Breast epithelium (tissue), 4 donors: ENCODE data around the gene LSM2. TPM values are rescaled to one million over a fixed set of nuclear protein-coding genes. Genes with fewer than 3 reads are reported as not detected.

Experiments
- DNase-seq, 2 donors: peaks; one replicate each; pipeline ENCODE4 v3.0.0-alpha.2; 2019; ENCODE audit warnings: low spot score in 2 of 2
- H3K27ac ChIP-seq, 2 donors: fragments of 200-600 bp; sonication (generic) in 1 of 2; one replicate each; pipeline ENCODE4 v1.5.1; 2016 to 2019; ENCODE audit warnings: mild to moderate bottlenecking in 1 of 2
- H3K27me3 ChIP-seq, 2 donors: fragments of 200-600 bp; sonication (generic) in 1 of 2; one replicate each; pipeline versions ENCODE4 v1.5.1 to v1.6.0; 2017 to 2019; ENCODE audit warnings: control low read depth in 1 of 2, mild to moderate bottlenecking in 1 of 2
- H3K36me3 ChIP-seq: fragments of 200-600 bp; one replicate; pipeline ENCODE4 v1.5.1; 2019
- H3K4me1 ChIP-seq, 2 donors: fragments of 200-600 bp; sonication (generic); one replicate each; pipeline ENCODE4 v1.5.1; 2016 to 2019; ENCODE audit warnings: control low read depth in 1 of 2
- H3K4me3 ChIP-seq, 3 donors: fragments of 200-600 bp; sonication (generic); 1 replicate in 2 of 3; 2 replicates in 1 of 3; pipeline ENCODE4 v1.5.1; 2016 to 2019; ENCODE audit warnings: mild to moderate bottlenecking in 3 of 3, moderate library complexity in 2 of 3
- H3K9me3 ChIP-seq, 2 donors: fragments of 200-600 bp; sonication (generic) in 1 of 2; one replicate each; pipeline ENCODE4 v1.5.1; 2016 to 2019; ENCODE audit warnings: control low read depth in 1 of 2
- POLR2A ChIP-seq: fragments of 450-650 bp; IDR thresholded peaks from one replicate; pipeline ENCODE4 v1.6.1; 2016; ENCODE audit warnings: antibody characterized with exemption, mild to moderate bottlenecking, moderate library complexity
- POLR2AphosphoS5 ChIP-seq, 3 donors: sonication (generic); formaldehyde crosslinking; IDR thresholded peaks; one replicate each; pipeline ENCODE4 v1.6.1; 2017; ENCODE audit warnings: antibody characterized with exemption in 3 of 3
- intact Hi-C: fragments of 100-400 bp; cut with DNase I; formaldehyde crosslinking; loops from one replicate; pipeline ENCODE4 v1.15.1; 2023; ENCODE audit warnings: low total_unique reads
- total RNA-seq, 3 donors: library from RNA; depleted of rRNA; stranded (reverse); fragments of >200 nt; gene quantifications; one replicate each; pipeline ENCODE4 v1.1.0, GENCODE V29; 2016
- TF ChIP-seq, protein P1 (sequence below), 3 donors: fragments of 450-650 bp; IDR thresholded peaks; one replicate each; pipeline ENCODE4 v1.5.1; 2016 to 2017; ENCODE audit warnings: antibody characterized with exemption in 3 of 3, mild to moderate bottlenecking in 3 of 3, moderate library complexity in 3 of 3

The LSM2 gene
- total RNA-seq, 3 donors from 2014 or later, result 28.7 to 39.7 (median 32.6) TPM

DNA sequence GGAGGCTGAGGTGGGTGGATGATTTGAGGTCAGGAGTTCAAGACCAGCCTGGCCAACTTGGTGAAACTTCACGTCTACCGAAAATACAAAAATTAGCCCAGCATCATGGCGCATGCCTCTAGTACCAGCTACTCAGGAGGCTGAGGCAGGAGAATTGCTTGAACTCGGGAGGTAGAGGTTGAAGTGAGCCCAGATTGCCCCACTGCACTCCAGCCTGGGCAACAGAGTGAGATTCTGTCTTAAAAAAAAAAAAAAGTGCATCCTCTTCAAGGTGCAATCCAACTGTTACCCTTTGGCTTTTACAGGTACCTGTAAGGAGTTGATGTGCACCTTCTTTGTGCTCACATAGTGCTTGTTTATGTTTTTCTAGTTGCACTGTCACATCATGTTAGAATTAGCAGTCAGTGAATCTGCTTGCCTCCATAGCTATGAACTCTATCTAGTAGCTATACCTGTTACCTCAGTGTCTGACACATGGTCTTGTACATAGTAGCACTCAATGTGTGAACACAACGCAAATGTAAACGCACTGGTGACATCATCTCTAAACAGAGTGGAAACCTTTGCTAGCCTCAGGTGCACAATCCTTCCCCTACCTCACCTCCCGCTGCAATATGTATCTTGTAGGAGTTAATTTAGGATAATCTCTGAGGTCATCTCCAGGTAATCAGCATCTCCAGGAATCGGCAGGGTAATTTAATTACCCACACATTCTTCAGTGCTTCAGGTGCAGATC is 57.3 kb downstream of the LSM2 start:
- Histone ChIP-seq H3K4me1 (no peaks in the 10 kb centered on the region), H3K27ac (no peak overlapping the region), H3K36me3 (no peaks in the 10 kb centered on the region), H3K9me3 (no peaks in the 10 kb centered on the region), H3K27me3 (no peaks in the 10 kb centered on the region), H3K4me3 (no peak overlapping the region)
- intact Hi-C loops, result no loop called here
- TF ChIP-seq, protein P1, sequence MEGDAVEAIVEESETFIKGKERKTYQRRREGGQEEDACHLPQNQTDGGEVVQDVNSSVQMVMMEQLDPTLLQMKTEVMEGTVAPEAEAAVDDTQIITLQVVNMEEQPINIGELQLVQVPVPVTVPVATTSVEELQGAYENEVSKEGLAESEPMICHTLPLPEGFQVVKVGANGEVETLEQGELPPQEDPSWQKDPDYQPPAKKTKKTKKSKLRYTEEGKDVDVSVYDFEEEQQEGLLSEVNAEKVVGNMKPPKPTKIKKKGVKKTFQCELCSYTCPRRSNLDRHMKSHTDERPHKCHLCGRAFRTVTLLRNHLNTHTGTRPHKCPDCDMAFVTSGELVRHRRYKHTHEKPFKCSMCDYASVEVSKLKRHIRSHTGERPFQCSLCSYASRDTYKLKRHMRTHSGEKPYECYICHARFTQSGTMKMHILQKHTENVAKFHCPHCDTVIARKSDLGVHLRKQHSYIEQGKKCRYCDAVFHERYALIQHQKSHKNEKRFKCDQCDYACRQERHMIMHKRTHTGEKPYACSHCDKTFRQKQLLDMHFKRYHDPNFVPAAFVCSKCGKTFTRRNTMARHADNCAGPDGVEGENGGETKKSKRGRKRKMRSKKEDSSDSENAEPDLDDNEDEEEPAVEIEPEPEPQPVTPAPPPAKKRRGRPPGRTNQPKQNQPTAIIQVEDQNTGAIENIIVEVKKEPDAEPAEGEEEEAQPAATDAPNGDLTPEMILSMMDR (IDR thresholded peaks at IDR 0.05), result no peak
- TF ChIP-seq POLR2A, result no peak
- no peak for TF ChIP-seq POLR2AphosphoS5 (IDR thresholded peaks at IDR 0.05)
- DNase-seq, result no peak

Other genes with a start within 250 kb of the LSM2 start
- under 1 TPM in 1 of 3 donors, not detected in 2; 0.29 TPM for gene LTA, start 234.7 kb downstream of the LSM2 start, total RNA-seq
- under 1 TPM in 2 of 3 donors, not detected in 1; 0.33 to 0.73 TPM for gene TNF, start 231.4 kb downstream of the LSM2 start, total RNA-seq
- 1 to 10 TPM in 1 of 3 donors, under 1 TPM in 1, not detected in 1; 0.96 to 1.0 TPM for gene LTB, start 224.5 kb downstream of the LSM2 start, total RNA-seq
- gene LST1, start 220.7 kb downstream of the LSM2 start, total RNA-seq, result 10 to 100 TPM in 1 of 3 donors, 1 to 10 TPM in 2; 8.8 to 10.7 (median 9.8) TPM
- not detected for gene NCR3, start 214.0 kb downstream of the LSM2 start, total RNA-seq
- 10 to 100 TPM; 26.9 to 54.1 (median 28.2) TPM for gene AIF1, start 191.7 kb downstream of the LSM2 start, total RNA-seq
- gene PRRC2A, start 186.3 kb downstream of the LSM2 start, total RNA-seq, result 10 to 100 TPM; 42.7 to 57.2 (median 57.0) TPM
- gene BAG6, start 154.3 kb downstream of the LSM2 start, total RNA-seq, result 100 to 1,000 TPM; 154 to 170 (median 157) TPM
- 1 to 10 TPM; 1.3 to 4.8 (median 4.6) TPM for gene APOM, start 151.1 kb downstream of the LSM2 start, total RNA-seq
- 10 to 100 TPM; 20.3 to 27.4 (median 24.8) TPM for gene C6orf47, start 146.2 kb downstream of the LSM2 start, total RNA-seq
- 10 to 100 TPM; 16.2 to 22.2 (median 20.0) TPM for gene GPANK1, start 142.0 kb downstream of the LSM2 start, total RNA-seq
- 100 to 1,000 TPM; 135 to 180 (median 178) TPM for gene CSNK2B, start 140.9 kb downstream of the LSM2 start, total RNA-seq
- gene LY6G5B, start 137.0 kb downstream of the LSM2 start, total RNA-seq, result 10 to 100 TPM in 1 of 3 donors, 1 to 10 TPM in 2; 6.2 to 12.7 (median 8.5) TPM
- 1 to 10 TPM in 1 of 3 donors, under 1 TPM in 2; 0.33 to 1.9 (median 0.64) TPM for gene LY6G5C, start 125.9 kb downstream of the LSM2 start, total RNA-seq
- 10 to 100 TPM; 42.6 to 62.6 (median 50.5) TPM for gene ABHD16A, start 103.6 kb downstream of the LSM2 start, total RNA-seq
- not detected for gene LY6G6F, start 100.1 kb downstream of the LSM2 start, total RNA-seq
- not detected for gene LY6G6D, start 91.6 kb downstream of the LSM2 start, total RNA-seq
- gene LY6G6C, start 85.2 kb downstream of the LSM2 start, total RNA-seq, result not detected
- gene MPIG6B, start 83.6 kb downstream of the LSM2 start, total RNA-seq, result under 1 TPM in 1 of 3 donors, not detected in 2; 0.16 TPM
- gene DDAH2, start 77.7 kb downstream of the LSM2 start, total RNA-seq, result 100 to 1,000 TPM in 2 of 3 donors, 10 to 100 TPM in 1; 100.0 to 212 (median 115) TPM
- gene CLIC1, start 70.4 kb downstream of the LSM2 start, total RNA-seq, result 100 to 1,000 TPM; 266 to 325 (median 318) TPM
- gene MSH5, start 67.0 kb downstream of the LSM2 start, total RNA-seq, result 10 to 100 TPM in 1 of 3 donors, 1 to 10 TPM in 2; 7.9 to 13.4 (median 8.0) TPM
- 1 to 10 TPM in 2 of 3 donors, not detected in 1; 1.6 to 2.0 TPM for gene SAPCD1, start 44.3 kb downstream of the LSM2 start, total RNA-seq
- gene VWA7, start 29.6 kb downstream of the LSM2 start, total RNA-seq, result 1 to 10 TPM in 1 of 3 donors, under 1 TPM in 1, not detected in 1; under 0.01 to 1.6 TPM
- gene VARS1, start 11.2 kb downstream of the LSM2 start, total RNA-seq, result 10 to 100 TPM; 19.2 to 35.4 (median 26.2) TPM
- 1 to 10 TPM; 1.3 to 1.9 (median 1.6) TPM for gene HSPA1L, start 8.3 kb upstream of the LSM2 start, total RNA-seq
- 100 to 1,000 TPM; 136 to 459 (median 202) TPM for gene HSPA1A, start 8.6 kb upstream of the LSM2 start, total RNA-seq
- 100 to 1,000 TPM; 113 to 376 (median 232) TPM for gene HSPA1B, start 20.8 kb upstream of the LSM2 start, total RNA-seq
- gene NEU1, start 55.9 kb upstream of the LSM2 start, total RNA-seq, result 10 to 100 TPM; 44.6 to 57.3 (median 48.9) TPM
- gene SLC44A4, start 72.0 kb upstream of the LSM2 start, total RNA-seq, result 10 to 100 TPM in 2 of 3 donors, under 1 TPM in 1; 0.32 to 35.4 (median 10.5) TPM
- gene EHMT2, start 90.7 kb upstream of the LSM2 start, total RNA-seq, result 10 to 100 TPM; 34.6 to 37.5 (median 37.0) TPM
- 1 to 10 TPM in 2 of 3 donors, under 1 TPM in 1; 0.64 to 3.3 (median 1.9) TPM for gene ZBTB12, start 95.1 kb upstream of the LSM2 start, total RNA-seq
- 10 to 100 TPM; 10.2 to 54.2 (median 15.4) TPM for gene C2, start 120.8 kb upstream of the LSM2 start, total RNA-seq
- 100 to 1,000 TPM in 2 of 3 donors, 10 to 100 TPM in 1; 36.3 to 177 (median 130) TPM for gene CFB, start 139.1 kb upstream of the LSM2 start, total RNA-seq
- 10 to 100 TPM; 77.3 to 92.7 (median 90.1) TPM for gene NELFE, start 152.0 kb upstream of the LSM2 start, total RNA-seq
- 10 to 100 TPM; 30.7 to 46.5 (median 43.9) TPM for gene SKIC2, start 152.2 kb upstream of the LSM2 start, total RNA-seq
- gene DXO, start 165.2 kb upstream of the LSM2 start, total RNA-seq, result 10 to 100 TPM; 12.0 to 28.4 (median 22.0) TPM
- gene C4A, start 175.1 kb upstream of the LSM2 start, total RNA-seq, result 100 to 1,000 TPM in 2 of 3 donors, 1 to 10 TPM in 1; 7.2 to 275 (median 230) TPM
- gene C4B, start 207.8 kb upstream of the LSM2 start, total RNA-seq, result 100 to 1,000 TPM in 2 of 3 donors, 1 to 10 TPM in 1; 5.6 to 323 (median 298) TPM
- 10 to 100 TPM in 1 of 3 donors, 1 to 10 TPM in 1, not detected in 1; 1.6 to 14.1 TPM for gene CYP21A2, start 231.4 kb upstream of the LSM2 start, total RNA-seq